ENCODE data around the gene HPN. TPM values are rescaled to one million over a fixed set of nuclear protein-coding genes. Genes with fewer than 3 reads are reported as not detected.
A peak's percentile ranks its signal among the peaks of the same experiment; 100 is the strongest.

HPN gene
- total and polyA plus RNA-seq, 2 of the 13 experiments (the other 11 are each of a cell fraction or from before 2014, with no cell fraction given): 46.7 to 261 TPM

DNA sequence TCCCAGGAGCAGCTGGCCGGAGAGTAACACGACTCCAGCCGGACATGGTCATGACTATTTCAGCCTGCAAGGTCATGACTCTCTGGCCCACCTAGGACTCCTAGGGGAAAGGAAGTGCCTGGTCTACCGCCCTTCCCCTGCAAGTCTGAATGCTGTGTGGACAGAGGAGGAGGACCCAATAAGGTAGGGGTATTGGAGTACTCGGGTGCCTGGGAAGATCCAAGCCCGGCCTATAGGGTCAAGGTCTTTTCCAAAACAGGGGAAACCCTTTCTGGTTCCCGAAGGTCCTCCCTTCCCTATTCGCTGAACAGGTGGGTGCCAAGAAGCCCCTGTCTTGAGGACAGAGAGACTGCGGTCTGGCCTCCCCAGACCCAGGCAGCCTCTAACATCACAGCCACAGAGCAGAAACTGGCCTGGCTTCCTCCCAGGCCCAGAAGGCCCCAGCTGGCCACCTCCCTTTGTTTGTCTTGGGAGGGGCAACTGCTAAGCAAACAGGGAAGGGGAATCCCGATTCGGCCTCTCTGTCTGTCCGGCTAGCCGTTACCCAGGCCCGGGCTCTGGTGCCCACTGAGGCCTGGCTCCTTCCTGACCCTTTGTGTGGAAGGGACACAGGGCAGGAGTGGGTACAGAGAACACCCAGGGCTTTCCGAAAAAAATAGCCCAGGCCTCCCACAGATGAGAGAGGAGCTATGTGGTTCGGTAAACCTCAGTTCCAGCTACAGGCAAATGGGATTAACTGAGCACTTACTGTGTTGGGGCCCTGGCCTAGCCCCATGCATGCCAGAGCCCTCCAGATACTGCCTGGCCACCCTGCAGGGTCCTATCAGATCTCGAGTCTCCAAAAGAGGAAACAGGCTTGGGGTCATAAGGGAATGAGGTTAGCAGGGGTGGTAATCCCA lies 46.6 kb upstream of the HPN start (continued):
- TF ChIP-seq ARID2 (CRISPR knock-in tag; IDR thresholded peaks at IDR 0.05; ENCODE audit: borderline replicate concordance) (0 out of 2 replicates have a peak, but pooled peaks have one; percentile 83), ZNF747 (CRISPR knock-in tag; IDR thresholded peaks at IDR 0.05; ENCODE audit: borderline replicate concordance) (peak; percentile 15; the same call in 1 of the 2 replicates), MIER2 (CRISPR knock-in tag; IDR thresholded peaks at IDR 0.05) (no peak), ZKSCAN1 (IDR thresholded peaks at IDR 0.05; ENCODE audit: low read length) (0 out of 2 replicates have a peak, but pooled peaks have one; percentile 29), ZFP1 (CRISPR knock-in tag; IDR thresholded peaks at IDR 0.05) (0 out of 2 replicates have a peak, but pooled peaks have one; percentile 70), CC2D1A (CRISPR knock-in tag; IDR thresholded peaks at IDR 0.05) (0 out of 2 replicates have a peak, but pooled peaks have one; percentile 82), ZNF768 (CRISPR knock-in tag; IDR thresholded peaks at IDR 0.05) (peak; percentile 56; the same call in 1 of the 2 replicates), U2AF2 (IDR thresholded peaks at IDR 0.05; ENCODE audit: low read depth, low read length) (no peak), HMG20B (CRISPR knock-in tag; conservative IDR thresholded peaks at IDR 0.05) (peak; percentile 85), ZFP37 (CRISPR knock-in tag; IDR thresholded peaks at IDR 0.05; ENCODE audit: borderline replicate concordance) (no peak), SMC3 (IDR thresholded peaks at IDR 0.05; ENCODE audit: low read length) (no peak), FOSL1 (CRISPR knock-in tag; IDR thresholded peaks at IDR 0.05; ENCODE audit: borderline replicate concordance) (no peak), KAT2B (IDR thresholded peaks at IDR 0.05; ENCODE audit: borderline replicate concordance, low read depth, low read length) (no peak), MIXL1 (CRISPR knock-in tag; IDR thresholded peaks at IDR 0.05) (peak; percentile 43; the same call in 1 of the 2 replicates), ZNF703 (CRISPR knock-in tag; IDR thresholded peaks at IDR 0.05; ENCODE audit: borderline replicate concordance) (0 out of 2 replicates have a peak, but pooled peaks have one; percentile 25), KLF13 (CRISPR knock-in tag; IDR thresholded peaks at IDR 0.05) (no peak), NBN (conservative IDR thresholded peaks at IDR 0.05) (no peak), MAFK (conservative IDR thresholded peaks at IDR 0.05 in 1 of 2, IDR thresholded peaks at IDR 0.05 in 1 of 2; ENCODE audit: low read length in 2 of 2) (no peak), MEIS1 (CRISPR knock-in tag; IDR thresholded peaks at IDR 0.05; ENCODE audit: borderline replicate concordance) (0 out of 2 replicates have a peak, but pooled peaks have one; percentile 59), SP2 (CRISPR knock-in tag; IDR thresholded peaks at IDR 0.05) (no peak), MXI1 (IDR thresholded peaks at IDR 0.05; ENCODE audit: borderline replicate concordance, low read depth, low read length) (peak; percentile 33; the same call in 1 of the 3 replicates), ZNF746 (CRISPR knock-in tag; IDR thresholded peaks at IDR 0.05) (no peak)
- TF ChIP-seq, protein P1, sequence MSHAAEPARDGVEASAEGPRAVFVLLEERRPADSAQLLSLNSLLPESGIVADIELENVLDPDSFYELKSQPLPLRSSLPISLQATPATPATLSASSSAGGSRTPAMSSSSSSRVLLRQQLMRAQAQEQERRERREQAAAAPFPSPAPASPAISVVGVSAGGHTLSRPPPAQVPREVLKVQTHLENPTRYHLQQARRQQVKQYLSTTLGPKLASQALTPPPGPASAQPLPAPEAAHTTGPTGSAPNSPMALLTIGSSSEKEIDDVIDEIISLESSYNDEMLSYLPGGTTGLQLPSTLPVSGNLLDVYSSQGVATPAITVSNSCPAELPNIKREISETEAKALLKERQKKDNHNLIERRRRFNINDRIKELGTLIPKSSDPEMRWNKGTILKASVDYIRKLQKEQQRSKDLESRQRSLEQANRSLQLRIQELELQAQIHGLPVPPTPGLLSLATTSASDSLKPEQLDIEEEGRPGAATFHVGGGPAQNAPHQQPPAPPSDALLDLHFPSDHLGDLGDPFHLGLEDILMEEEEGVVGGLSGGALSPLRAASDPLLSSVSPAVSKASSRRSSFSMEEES (CRISPR knock-in tag; IDR thresholded peaks at IDR 0.05): no peak; the same call in none of the 2 replicates
- TF ChIP-seq, protein P2, sequence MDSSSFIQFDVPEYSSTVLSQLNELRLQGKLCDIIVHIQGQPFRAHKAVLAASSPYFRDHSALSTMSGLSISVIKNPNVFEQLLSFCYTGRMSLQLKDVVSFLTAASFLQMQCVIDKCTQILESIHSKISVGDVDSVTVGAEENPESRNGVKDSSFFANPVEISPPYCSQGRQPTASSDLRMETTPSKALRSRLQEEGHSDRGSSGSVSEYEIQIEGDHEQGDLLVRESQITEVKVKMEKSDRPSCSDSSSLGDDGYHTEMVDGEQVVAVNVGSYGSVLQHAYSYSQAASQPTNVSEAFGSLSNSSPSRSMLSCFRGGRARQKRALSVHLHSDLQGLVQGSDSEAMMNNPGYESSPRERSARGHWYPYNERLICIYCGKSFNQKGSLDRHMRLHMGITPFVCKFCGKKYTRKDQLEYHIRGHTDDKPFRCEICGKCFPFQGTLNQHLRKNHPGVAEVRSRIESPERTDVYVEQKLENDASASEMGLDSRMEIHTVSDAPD (CRISPR knock-in tag; IDR thresholded peaks at IDR 0.05): peak; percentile 71; the same call in 1 of the 2 replicates
- TF ChIP-seq, protein P3, sequence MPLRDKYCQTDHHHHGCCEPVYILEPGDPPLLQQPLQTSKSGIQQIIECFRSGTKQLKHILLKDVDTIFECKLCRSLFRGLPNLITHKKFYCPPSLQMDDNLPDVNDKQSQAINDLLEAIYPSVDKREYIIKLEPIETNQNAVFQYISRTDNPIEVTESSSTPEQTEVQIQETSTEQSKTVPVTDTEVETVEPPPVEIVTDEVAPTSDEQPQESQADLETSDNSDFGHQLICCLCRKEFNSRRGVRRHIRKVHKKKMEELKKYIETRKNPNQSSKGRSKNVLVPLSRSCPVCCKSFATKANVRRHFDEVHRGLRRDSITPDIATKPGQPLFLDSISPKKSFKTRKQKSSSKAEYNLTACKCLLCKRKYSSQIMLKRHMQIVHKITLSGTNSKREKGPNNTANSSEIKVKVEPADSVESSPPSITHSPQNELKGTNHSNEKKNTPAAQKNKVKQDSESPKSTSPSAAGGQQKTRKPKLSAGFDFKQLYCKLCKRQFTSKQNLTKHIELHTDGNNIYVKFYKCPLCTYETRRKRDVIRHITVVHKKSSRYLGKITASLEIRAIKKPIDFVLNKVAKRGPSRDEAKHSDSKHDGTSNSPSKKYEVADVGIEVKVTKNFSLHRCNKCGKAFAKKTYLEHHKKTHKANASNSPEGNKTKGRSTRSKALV (CRISPR knock-in tag; IDR thresholded peaks at IDR 0.05): no peak
- TF ChIP-seq, protein P4, sequence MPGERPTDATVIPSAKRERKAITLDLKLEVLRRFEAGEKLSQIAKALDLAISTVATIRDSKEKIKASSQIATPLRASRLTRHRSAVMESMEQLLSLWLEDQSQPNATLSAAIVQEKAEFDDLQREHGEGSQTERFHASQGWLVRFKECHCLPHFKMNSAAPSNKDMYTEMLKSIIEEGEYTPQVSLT (CRISPR knock-in tag; IDR thresholded peaks at IDR 0.05; ENCODE audit: borderline replicate concordance, low read depth): no peak
